Panc1 (cell line): ENCODE results near the gene LATS1.

Source experiments
- POLR2AphosphoS5 ChIP-seq: IDR thresholded peaks from 2 replicates; pipeline ENCODE4 v1.6.1; 2012; ENCODE audit warnings: mild to moderate bottlenecking, low read depth, low read length, moderate library complexity
- TCF7L2 ChIP-seq: IDR thresholded peaks from 2 replicates; pipeline ENCODE4 v1.6.1; 2011; ENCODE audit warnings: mild to moderate bottlenecking, low read depth, low read length, inconsistent platforms
- TF ChIP-seq, protein P1 (sequence below): fragments of 450-650 bp; IDR thresholded peaks from 2 replicates; pipeline ENCODE4 v1.5.1; 2017; ENCODE audit warnings: mild to moderate bottlenecking
- TF ChIP-seq, protein P2 (sequence below), 2 experiments: IDR thresholded peaks; 2 replicates each; pipeline ENCODE4 v1.6.1; 2011 to 2012; ENCODE audit warnings: low read depth in 2 of 2, control low read depth in 1 of 2, low read length in 1 of 2, mild to moderate bottlenecking in 1 of 2, moderate library complexity in 1 of 2; ENCODE audit not compliant: insufficient read depth in 1 of 2

DNA sequence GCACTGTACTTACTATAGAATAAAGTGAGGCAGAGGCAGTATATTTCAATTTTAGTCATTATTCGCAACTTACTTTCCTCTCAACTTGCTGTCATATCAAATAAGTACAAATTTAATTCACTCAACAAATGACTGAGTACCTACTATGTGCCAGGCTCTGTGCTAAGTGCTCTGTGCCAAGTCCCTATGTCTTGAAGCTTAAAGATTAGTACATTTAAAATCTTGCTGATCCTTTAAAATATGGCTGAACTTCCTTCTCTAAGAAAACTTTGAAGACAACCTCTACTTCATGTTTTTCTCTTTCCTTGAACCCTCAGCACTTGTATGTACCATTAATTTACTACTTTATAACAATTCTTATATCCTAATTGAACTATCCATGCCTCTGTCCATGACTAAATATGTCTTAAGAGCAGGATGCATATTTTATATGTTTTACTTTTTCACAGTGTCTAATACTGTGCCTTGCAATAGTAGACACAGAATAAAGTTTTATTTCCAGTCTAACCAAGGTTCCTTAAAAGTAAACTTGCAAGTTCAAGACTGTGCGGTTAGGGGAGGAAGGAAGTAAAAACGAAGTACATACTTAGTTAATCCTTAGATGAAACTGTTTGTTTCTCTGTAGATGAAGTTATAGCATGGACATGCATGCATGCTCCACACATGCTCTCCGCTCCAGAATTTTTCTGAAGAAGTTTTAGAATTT lies 10.0 kb upstream of the LATS1 start:
- TF ChIP-seq, protein P1, sequence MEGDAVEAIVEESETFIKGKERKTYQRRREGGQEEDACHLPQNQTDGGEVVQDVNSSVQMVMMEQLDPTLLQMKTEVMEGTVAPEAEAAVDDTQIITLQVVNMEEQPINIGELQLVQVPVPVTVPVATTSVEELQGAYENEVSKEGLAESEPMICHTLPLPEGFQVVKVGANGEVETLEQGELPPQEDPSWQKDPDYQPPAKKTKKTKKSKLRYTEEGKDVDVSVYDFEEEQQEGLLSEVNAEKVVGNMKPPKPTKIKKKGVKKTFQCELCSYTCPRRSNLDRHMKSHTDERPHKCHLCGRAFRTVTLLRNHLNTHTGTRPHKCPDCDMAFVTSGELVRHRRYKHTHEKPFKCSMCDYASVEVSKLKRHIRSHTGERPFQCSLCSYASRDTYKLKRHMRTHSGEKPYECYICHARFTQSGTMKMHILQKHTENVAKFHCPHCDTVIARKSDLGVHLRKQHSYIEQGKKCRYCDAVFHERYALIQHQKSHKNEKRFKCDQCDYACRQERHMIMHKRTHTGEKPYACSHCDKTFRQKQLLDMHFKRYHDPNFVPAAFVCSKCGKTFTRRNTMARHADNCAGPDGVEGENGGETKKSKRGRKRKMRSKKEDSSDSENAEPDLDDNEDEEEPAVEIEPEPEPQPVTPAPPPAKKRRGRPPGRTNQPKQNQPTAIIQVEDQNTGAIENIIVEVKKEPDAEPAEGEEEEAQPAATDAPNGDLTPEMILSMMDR = no peak
- no peak for TF ChIP-seq POLR2AphosphoS5
- TF ChIP-seq, protein P2, sequence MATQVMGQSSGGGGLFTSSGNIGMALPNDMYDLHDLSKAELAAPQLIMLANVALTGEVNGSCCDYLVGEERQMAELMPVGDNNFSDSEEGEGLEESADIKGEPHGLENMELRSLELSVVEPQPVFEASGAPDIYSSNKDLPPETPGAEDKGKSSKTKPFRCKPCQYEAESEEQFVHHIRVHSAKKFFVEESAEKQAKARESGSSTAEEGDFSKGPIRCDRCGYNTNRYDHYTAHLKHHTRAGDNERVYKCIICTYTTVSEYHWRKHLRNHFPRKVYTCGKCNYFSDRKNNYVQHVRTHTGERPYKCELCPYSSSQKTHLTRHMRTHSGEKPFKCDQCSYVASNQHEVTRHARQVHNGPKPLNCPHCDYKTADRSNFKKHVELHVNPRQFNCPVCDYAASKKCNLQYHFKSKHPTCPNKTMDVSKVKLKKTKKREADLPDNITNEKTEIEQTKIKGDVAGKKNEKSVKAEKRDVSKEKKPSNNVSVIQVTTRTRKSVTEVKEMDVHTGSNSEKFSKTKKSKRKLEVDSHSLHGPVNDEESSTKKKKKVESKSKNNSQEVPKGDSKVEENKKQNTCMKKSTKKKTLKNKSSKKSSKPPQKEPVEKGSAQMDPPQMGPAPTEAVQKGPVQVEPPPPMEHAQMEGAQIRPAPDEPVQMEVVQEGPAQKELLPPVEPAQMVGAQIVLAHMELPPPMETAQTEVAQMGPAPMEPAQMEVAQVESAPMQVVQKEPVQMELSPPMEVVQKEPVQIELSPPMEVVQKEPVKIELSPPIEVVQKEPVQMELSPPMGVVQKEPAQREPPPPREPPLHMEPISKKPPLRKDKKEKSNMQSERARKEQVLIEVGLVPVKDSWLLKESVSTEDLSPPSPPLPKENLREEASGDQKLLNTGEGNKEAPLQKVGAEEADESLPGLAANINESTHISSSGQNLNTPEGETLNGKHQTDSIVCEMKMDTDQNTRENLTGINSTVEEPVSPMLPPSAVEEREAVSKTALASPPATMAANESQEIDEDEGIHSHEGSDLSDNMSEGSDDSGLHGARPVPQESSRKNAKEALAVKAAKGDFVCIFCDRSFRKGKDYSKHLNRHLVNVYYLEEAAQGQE (IDR thresholded peaks at IDR 0.05; ENCODE audit: insufficient read depth in 1 of 2, low read depth in 2 of 2, low read length in 1 of 2) = no peak
- TF ChIP-seq TCF7L2 = no peak
